ENCODE data around the gene SECTM1.

The SECTM1 gene

DNA sequence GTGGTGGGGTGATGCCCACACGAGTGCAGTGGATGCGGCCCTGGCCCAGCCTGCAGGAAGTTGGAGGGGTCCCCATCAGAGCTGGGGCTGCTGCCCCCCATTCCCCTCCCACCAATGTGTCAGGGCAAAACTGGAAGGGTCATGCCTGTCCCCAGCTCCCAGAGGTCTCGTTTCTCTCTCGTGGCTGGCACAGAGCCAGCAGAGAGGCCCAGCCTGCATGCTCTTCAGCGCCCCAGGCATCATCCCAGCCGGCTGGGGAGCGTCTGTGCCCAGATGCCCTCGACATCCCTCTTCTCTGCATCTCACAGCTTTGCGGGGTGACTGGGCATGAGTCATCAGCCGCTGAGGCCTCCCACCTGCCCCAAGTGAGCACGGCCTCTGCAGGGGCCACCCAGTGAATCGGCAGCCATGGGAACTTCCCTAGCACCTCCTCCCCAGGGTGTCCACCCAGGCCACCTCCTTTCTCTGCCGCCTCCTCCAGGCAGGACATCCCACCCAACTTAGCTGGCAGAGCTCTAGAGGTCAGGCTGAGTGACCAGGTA lies 50.3 kb downstream of the SECTM1 start:
- Mint-ChIP-seq H3K4me3 (no peak overlapping the region), H3K27me3 (ENCODE audit: low read depth) (peaks cover 5% of the 10 kb centered on the region), H3K27ac (no peak overlapping the region), H3K4me1 (ENCODE audit: low read depth) (peaks cover 14% of the 10 kb centered on the region), H3K9me3 (no peaks in the 10 kb centered on the region), H3K36me3 (ENCODE audit: low read depth) (no peaks in the 10 kb centered on the region)

DNA sequence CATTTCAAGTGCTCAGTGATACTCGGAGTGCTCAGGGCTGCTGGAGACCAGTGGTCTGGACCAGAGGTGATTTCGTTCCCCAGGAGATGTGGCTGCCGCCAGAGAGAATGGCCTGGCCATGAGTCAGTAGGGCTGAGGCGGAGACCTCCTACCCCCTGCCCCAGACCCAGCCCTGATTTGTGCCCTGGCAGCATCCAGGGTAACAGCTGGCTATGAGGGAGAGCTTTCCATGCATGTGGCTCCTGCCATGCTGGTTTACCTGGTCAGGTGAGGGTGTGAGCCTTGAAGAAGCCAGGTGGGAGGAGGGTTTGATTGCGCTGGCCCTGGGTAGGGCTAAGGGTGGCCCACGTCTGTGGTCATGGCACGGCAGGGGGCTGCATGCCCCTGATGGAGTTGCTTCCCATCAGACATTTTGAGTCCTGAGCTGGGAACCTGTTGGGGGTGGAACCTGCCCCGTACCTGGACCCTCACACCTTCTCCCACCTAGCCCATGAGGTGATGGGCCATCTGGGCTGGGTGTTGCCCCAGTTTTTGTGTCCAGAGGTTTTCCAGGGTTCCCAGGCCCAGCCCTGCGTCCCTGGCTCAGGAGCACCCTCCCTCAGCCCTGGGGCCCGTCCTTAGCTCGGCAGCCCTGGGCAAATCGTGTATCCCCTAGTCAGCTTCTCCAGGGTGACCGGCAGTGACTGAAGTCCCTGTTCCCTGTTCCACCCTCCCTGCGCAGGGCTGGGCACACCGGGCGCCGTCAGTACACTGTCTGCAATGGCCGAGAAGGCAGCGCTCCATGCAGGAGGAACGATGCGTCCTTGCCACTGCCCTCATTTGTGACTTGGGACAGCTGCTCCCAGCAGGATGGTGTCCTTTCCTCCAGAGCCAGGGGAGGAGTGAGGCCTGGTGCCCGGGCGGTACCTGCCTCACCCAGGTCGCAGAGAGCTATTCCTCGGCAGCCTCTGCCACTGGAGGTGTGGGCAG lies 51.0 kb downstream of the SECTM1 start:
- H3K4me3 Mint-ChIP-seq = no peak overlapping the region
- H3K27ac Mint-ChIP-seq = no peak overlapping the region
- H3K27me3 Mint-ChIP-seq (ENCODE audit: low read depth) = peaks cover 5% of the 10 kb centered on the region
- no peaks in the 10 kb centered on the region for H3K36me3 Mint-ChIP-seq (ENCODE audit: low read depth)
- no peaks in the 10 kb centered on the region for H3K9me3 Mint-ChIP-seq
- H3K4me1 Mint-ChIP-seq (ENCODE audit: low read depth) = peaks cover 13% of the 10 kb centered on the region

DNA sequence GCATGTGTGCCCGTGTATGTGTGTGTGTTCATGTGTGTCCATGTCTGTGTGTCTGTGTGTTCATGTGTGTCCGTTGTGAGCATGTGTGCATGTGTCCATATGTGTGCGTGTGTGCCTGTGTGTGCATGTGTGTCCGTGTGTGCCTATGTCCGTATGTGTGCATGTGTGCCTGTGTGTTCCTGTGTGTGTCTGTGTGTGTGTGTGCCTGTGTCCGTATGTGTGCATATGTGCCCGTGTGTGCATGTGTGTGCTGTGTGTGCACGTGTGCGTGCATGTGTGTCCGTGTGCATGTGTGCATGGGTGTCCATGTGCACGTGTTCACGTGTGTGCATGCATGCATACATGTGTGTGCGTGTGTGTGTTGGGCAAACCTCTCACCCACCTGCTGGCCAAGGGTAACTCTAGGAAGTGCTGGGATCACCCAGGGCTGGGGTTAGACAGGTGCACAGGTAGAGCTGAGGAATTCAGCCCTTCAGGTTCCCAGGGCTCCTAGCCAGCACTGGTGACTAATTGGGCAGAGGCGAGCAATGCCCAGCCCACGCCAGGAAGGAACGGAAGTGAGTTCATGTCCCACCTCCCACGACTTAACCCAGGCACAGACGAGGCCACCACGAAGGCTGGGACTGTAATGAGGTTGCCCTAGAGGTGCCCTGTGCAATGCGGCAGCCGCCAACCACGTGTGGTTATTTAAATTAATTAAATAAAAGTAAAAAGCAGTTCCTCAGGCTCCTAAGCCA lies 51.9 kb downstream of the SECTM1 start:
- no peaks in the 10 kb centered on the region for H3K36me3 Mint-ChIP-seq (ENCODE audit: low read depth)
- H3K4me3 Mint-ChIP-seq = no peak overlapping the region
- H3K9me3 Mint-ChIP-seq = no peaks in the 10 kb centered on the region
- H3K27ac Mint-ChIP-seq = no peak overlapping the region
- H3K4me1 Mint-ChIP-seq (ENCODE audit: low read depth) = peaks cover 13% of the 10 kb centered on the region
- peaks cover 5% of the 10 kb centered on the region for H3K27me3 Mint-ChIP-seq (ENCODE audit: low read depth)

DNA sequence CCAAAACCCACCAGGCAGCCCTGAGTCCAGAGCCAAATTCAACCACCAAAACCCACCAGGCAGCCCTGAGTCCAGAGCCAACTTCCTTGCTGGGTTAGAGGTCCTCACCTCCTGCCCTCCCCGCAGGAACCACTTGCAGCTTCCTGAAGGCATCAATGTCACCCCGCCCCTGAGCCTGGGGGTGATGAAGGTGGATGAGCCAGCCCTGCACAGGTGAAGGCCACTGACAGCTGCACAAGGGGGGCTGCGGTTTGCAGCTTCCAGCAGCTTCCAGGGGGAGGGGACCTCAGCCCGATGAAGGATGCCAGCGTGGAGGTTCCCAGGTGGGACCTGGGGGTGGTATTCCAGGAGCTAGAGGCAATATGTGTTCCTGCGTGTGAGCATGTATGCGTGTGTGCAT lies 52.5 kb downstream of the SECTM1 start:
- Mint-ChIP-seq H3K4me3 (no peak overlapping the region), H3K36me3 (ENCODE audit: low read depth) (no peaks in the 10 kb centered on the region), H3K4me1 (ENCODE audit: low read depth) (peaks cover 13% of the 10 kb centered on the region), H3K27ac (no peak overlapping the region), H3K27me3 (ENCODE audit: low read depth) (peaks cover 5% of the 10 kb centered on the region), H3K9me3 (no peaks in the 10 kb centered on the region)

DNA sequence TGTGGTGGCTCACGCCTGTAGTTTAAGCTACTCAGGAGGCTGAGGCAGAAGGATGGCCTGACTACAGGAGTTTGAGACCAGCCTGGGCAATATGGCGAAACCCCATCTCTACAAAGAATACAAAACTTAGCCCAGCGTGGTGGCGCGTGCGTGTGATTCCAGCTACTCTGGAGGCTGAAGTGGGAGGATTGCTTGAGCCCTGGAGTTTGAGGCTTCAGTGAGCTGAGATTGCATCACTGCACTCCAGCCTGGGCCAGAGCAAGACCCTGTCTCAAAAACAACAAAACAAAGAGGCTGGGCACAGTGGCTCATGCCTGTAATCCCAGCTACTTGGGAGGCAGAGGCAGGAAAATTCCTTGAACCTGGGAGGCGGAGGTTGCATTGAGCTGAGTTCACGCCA lies 53.0 kb downstream of the SECTM1 start:
- peaks cover 15% of the 10 kb centered on the region for H3K4me1 Mint-ChIP-seq (ENCODE audit: low read depth)
- H3K27me3 Mint-ChIP-seq (ENCODE audit: low read depth) = peaks cover 5% of the 10 kb centered on the region
- H3K36me3 Mint-ChIP-seq (ENCODE audit: low read depth) = no peaks in the 10 kb centered on the region
- H3K9me3 Mint-ChIP-seq = no peaks in the 10 kb centered on the region
- H3K4me3 Mint-ChIP-seq = no peak overlapping the region
- H3K27ac Mint-ChIP-seq = no peak overlapping the region

DNA sequence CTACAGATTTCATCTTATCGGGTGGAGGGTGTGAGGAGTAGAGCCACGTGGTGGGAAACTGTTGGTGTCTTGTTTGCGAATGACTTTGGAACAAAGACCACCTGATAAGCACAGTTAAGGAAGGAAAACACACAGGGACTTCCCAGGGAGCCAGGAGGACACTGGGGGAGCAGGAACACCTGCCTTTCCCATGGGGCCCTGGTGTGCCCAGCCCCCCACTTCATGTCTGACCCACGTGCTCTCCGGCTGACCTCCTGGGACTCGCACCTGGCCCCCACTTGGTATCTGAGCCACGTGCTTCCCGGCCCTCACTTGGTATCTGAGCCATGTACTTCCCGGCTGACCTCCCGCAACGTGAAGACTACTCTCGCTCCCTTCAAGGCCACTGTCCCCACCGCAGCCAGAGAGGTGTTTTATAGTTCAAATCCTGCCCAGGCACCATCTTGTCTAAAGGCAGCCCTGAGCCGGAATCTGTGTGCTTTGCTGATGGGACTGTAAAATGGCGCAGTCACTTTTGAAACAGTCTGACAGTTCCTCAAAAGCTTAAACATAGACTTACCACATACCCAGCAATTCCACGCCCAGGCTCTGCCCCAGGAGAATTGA lies 54.7 kb downstream of the SECTM1 start:
- Mint-ChIP-seq H3K9me3 (no peaks in the 10 kb centered on the region), H3K36me3 (ENCODE audit: low read depth) (no peaks in the 10 kb centered on the region), H3K4me3 (no peak overlapping the region), H3K4me1 (ENCODE audit: low read depth) (peaks cover 18% of the 10 kb centered on the region), H3K27me3 (ENCODE audit: low read depth) (no peaks in the 10 kb centered on the region), H3K27ac (no peak overlapping the region)

DNA sequence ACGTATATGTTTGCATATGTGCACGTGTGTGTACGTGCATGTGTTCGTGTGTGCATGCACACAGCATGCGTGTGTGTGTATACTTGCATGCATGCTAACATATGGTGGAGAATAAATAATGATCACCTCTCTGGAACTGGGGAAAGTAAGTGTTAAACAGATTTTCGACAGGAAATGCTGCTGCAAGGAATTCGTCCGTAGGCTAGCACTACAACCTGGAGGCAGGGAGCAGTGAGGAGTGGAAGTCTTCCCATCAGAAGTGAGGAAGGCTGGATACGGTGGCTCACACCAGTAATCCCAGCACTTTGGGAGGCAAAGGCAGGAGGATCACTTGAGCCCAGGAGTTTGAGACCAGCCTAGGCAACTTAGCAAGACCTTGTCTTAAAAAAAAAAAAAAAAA lies 55.3 kb downstream of the SECTM1 start:
- Mint-ChIP-seq H3K4me3 (no peak overlapping the region), H3K27ac (no peak overlapping the region), H3K36me3 (ENCODE audit: low read depth) (no peaks in the 10 kb centered on the region), H3K4me1 (ENCODE audit: low read depth) (peaks cover 18% of the 10 kb centered on the region), H3K9me3 (no peaks in the 10 kb centered on the region), H3K27me3 (ENCODE audit: low read depth) (no peaks in the 10 kb centered on the region)

DNA sequence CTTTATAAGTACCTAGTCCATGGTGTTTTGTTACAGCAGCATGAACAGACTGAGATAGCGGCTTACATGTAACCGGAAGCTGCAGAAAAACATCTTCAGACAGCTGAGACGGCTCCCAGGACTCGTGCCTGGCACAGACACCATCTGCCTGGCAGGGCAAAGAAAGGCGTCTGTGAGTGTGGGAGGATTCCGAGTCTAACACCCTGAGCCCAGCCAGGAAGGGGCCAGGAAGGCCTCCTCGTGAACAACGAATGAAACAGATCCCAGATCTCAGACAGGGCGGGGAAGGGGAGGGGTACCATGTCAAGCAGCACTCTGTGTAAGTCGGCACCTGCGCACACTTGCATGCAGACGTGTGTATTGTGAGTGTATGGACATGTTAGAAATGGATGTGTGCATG lies 55.7 kb downstream of the SECTM1 start:
- no peak overlapping the region for H3K4me3 Mint-ChIP-seq
- H3K4me1 Mint-ChIP-seq (ENCODE audit: low read depth) = peaks cover 18% of the 10 kb centered on the region
- no peaks in the 10 kb centered on the region for H3K9me3 Mint-ChIP-seq
- H3K27ac Mint-ChIP-seq = no peak overlapping the region
- H3K36me3 Mint-ChIP-seq (ENCODE audit: low read depth) = no peaks in the 10 kb centered on the region
- no peaks in the 10 kb centered on the region for H3K27me3 Mint-ChIP-seq (ENCODE audit: low read depth)

DNA sequence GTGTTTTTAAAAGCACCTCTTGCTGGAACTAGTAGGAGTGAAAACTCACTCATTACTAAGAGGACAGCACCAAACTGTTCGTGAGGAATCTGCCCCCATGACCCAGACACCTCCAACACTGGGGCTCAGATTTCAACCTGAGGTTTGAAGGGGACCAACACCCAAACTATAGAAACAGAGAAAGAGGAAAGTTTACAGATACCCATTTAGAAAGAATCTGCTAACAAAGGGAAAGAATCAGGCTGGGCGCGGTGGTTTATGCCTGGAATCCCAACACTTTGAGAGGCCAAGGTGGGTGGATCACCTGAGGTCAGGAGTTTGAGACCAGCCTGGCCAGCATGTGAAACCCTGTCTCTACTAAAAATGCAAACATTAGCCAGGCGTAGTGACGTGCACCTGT lies 56.6 kb downstream of the SECTM1 start:
- H3K4me1 Mint-ChIP-seq (ENCODE audit: low read depth) = peaks cover 22% of the 10 kb centered on the region
- no peaks in the 10 kb centered on the region for H3K9me3 Mint-ChIP-seq
- H3K27ac Mint-ChIP-seq = no peak overlapping the region
- no peaks in the 10 kb centered on the region for H3K27me3 Mint-ChIP-seq (ENCODE audit: low read depth)
- peaks cover 6% of the 10 kb centered on the region for H3K36me3 Mint-ChIP-seq (ENCODE audit: low read depth)
- peak overlapping the region; percentile 30 for H3K4me3 Mint-ChIP-seq

DNA sequence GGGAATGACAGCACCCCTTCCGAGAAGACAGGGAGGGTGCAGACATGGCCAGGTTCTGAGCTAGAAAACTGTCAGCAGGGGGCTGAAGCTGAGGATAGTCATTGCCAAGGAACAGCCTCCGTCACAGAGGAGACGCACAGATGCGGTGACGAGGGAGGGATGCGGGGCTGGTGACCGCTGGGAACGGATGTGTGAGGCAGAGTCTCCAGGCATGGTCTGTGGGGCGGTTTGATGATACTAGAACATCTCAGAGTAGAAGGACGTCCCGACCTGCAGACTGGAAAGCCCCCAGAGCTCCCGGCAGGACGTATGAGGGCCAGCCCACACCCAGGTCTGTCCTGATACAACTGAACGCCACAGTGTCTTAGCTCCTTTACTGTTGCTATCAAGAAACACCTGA lies 58.2 kb downstream of the SECTM1 start:
- Mint-ChIP-seq H3K27me3 (ENCODE audit: low read depth) (no peaks in the 10 kb centered on the region), H3K9me3 (no peaks in the 10 kb centered on the region), H3K36me3 (ENCODE audit: low read depth) (peaks cover 12% of the 10 kb centered on the region), H3K4me3 (no peak overlapping the region), H3K27ac (no peak overlapping the region), H3K4me1 (ENCODE audit: low read depth) (peaks cover 19% of the 10 kb centered on the region)

DNA sequence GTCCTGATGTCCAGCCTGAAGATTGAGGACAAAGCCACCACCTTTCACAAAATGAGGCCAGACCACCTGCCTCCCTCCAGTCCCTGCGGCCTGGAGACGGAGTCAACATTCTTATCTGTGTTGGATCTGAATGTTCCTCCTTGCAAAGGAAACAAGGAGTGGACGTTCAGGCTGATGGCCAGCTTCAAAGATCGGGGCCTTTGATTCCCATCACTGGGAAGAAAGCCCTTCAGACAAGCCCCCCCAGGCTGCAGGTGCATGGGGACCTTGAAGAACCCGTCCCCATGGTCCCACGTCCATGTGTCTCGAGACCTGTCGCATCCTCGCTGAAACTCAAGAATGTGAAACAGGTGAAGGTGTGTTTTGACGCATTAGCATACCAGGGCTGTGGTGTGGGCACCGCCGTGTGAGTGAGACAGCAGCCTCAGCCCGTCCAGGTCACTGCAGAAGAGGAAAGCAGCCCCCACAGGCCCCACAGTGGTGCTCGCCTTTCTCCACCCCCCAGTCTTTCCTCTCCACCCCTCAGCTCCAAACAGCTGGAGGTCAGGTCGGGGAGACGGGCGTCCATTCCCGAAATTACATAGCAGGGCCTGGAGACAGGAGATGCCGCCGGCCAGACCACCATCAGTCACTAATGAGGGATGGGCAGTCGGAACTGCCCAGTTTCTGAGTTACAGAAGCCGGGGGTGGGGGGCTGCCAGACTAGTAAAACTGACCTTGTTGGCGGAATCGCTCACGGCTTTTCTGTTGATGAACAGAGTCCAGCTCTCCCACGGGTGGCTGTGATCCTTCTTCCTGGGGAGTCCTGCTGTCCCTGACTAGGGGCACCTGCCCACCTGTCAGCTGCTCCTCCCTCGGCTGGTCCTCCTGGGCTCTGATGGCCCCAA lies 59.2 kb downstream of the SECTM1 start:
- H3K27ac Mint-ChIP-seq = peak overlapping the region; percentile 1
- peak overlapping the region; percentile 17 for H3K4me3 Mint-ChIP-seq
- peaks cover 26% of the 10 kb centered on the region for H3K4me1 Mint-ChIP-seq (ENCODE audit: low read depth)
- no peaks in the 10 kb centered on the region for H3K9me3 Mint-ChIP-seq
- H3K27me3 Mint-ChIP-seq (ENCODE audit: low read depth) = no peaks in the 10 kb centered on the region
- peaks cover 17% of the 10 kb centered on the region for H3K36me3 Mint-ChIP-seq (ENCODE audit: low read depth)

DNA sequence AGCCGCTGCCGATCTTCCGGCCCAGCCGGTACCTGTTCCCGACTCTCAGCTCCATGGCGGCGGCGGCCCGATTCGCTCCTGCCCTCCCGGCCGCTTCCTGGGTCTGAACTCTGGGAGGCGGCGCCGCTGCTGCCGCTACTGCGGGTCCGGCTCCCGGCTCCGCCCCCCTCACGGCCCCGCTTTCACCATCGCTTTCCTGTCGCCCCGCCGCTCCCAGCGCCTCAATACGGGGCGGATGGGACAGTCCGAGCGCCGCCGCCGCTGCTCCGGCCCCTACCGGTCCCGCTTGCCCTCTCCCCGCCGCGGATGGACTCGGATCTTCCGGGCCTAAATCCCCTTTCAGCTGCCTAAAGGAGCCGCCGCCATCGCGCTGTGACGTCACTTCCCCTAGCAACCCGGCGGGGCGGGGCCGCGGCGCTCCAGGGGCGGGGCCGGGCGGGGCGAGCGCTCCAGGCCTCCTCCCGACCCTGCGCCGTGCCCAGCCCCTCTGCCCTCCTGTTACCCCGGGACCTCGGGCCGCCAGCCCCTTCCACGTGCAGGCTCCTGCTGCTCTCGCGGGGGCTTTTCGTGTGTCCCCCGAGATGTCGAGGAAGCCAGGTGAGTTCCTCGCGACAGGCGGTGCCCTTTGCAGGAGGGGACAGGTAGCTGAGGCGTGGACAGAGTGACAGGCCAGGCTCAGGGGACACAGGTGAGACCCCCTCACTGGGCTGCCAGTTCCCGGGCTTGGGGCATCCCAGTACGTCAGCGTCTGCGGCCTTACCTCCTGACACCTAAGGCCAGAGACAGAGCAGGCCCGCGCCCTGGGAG lies 60.0 kb downstream of the SECTM1 start, which contains the start of gene CSNK1D:
TSS of gene CSNK1D (minus strand) at position 374 of the 807 bp plus-strand sequence. CDS start at position 55, 319 bp downstream.
- Mint-ChIP-seq H3K27ac (peak within 1 kb of the TSS; percentile 98), H3K36me3 (ENCODE audit: low read depth) (peaks cover 20% of the 10 kb centered on the region), H3K27me3 (ENCODE audit: low read depth) (no peaks in the 10 kb centered on the region)

More for the DNA sequence above, 60.0 kb downstream of the SECTM1 start, which contains the start of gene CSNK1D:
- H3K4me3 Mint-ChIP-seq = peak within 1 kb of the TSS; percentile 97
- H3K4me1 Mint-ChIP-seq (ENCODE audit: low read depth) = peaks cover 32% of the 10 kb centered on the region
- no peaks in the 10 kb centered on the region for H3K9me3 Mint-ChIP-seq

Data from T-helper 1 cell treated with Interleukin-12 subunit alpha and Interleukin-12 subunit beta and Interleukin-4 antibody, amounts not matched to agents 30 μg/mL and 1 μg/mL, for 36 hours (primary cell).